BJ (cell line): Measurements from ENCODE around the gene OR1J1. TPM values are rescaled to one million over a fixed set of nuclear protein-coding genes. Genes with fewer than 3 reads are reported as not detected.

Experiments used
- CTCF ChIA-PET: fragments of 350-600 bp; formaldehyde crosslinking; extraction: SDS; loops from one replicate; lab custom pipeline; 2021; ENCODE audit warnings: antibody characterized with exemption, inconsistent platforms; lab: Yijun Ruan, JAX
- POLR2A ChIA-PET: fragments of 300-600 bp; sonication (Branson Sonifier 250); formaldehyde crosslinking; extraction: SDS; loops from one replicate; lab custom pipeline; 2021; ENCODE audit warnings: antibody characterized with exemption; lab: Charles Lee
- DNase-seq: peaks from one replicate; pipeline ENCODE4 v3.0.0-alpha.2; 2011; ENCODE audit warnings: low read depth
- H3K27me3 ChIP-seq: 2 replicates; pipeline ENCODE4 v1.6.0; 2011; ENCODE audit warnings: low read length; ENCODE audit not compliant: control insufficient read depth, insufficient read depth
- H3K36me3 ChIP-seq: 2 replicates; pipeline ENCODE4 v1.5.1; 2011; ENCODE audit warnings: low read length; ENCODE audit not compliant: control insufficient read depth, insufficient read depth
- H3K4me3 ChIP-seq: 2 replicates; pipeline ENCODE4 v1.5.1; 2011; ENCODE audit warnings: low read depth, mild to moderate bottlenecking, control low read depth, low read length
- CTCF ChIP-seq: IDR thresholded peaks from 2 replicates; pipeline ENCODE4 v1.5.1; 2011; ENCODE audit warnings: low read depth, mild to moderate bottlenecking, control low read depth, inconsistent platforms, low read length, moderate library complexity; ENCODE audit not compliant: insufficient read depth
- polyA plus RNA-seq: library from polyadenylated mRNA; depleted of rRNA; stranded (reverse); fragments of >200 nt; gene quantifications from 2 replicates; pipeline ENCODE4 v1.2.3, GENCODE V29; 2011

OR1J1 gene
- polyA plus RNA-seq, 1 experiment = not detected

- no peak for TF ChIP-seq CTCF
- DNase-seq = no peak
- H3K4me3 ChIP-seq = no peak overlapping the region
- H3K36me3 ChIP-seq = no peaks in the 10 kb centered on the region
- POLR2A ChIA-PET = no interaction called here
- H3K27me3 ChIP-seq = no peaks in the 10 kb centered on the region
- CTCF ChIA-PET = interaction anchor here (0.9 to 4.0 kb wide), 16 partner anchors 9 to 356 kb away, joined by 3 to 24 read pairs (median 6); no protein-coding TSS in a partner anchor
Observed at GRCh38 chr9:122453677-122454135, 24.0 kb downstream of the OR1J1 start.

GRCh38 chr9:122446819-122447484 lies 30.8 kb downstream of the OR1J1 start:
- ChIA-PET POLR2A (no interaction called here), CTCF (interaction anchor here (0.6 to 2.4 kb wide), 7 partner anchors 9 to 348 kb away, joined by 3 to 10 read pairs (median 4); no protein-coding TSS in a partner anchor)
- no peak for TF ChIP-seq CTCF
- H3K27me3 ChIP-seq = no peaks in the 10 kb centered on the region
- no peak for DNase-seq
- H3K4me3 ChIP-seq = no peak overlapping the region
- no peaks in the 10 kb centered on the region for H3K36me3 ChIP-seq

- ChIA-PET CTCF (interaction anchor here (1.1 to 2.4 kb wide), 10 partner anchors 9 to 320 kb away, joined by 3 to 11 read pairs (median 4); no protein-coding TSS in a partner anchor), POLR2A (interaction anchor here (0.9 kb wide), 1 partner anchor 376 kb away, joined by 3 read pairs; no protein-coding TSS in a partner anchor)
- DNase-seq = peak; percentile 90
- Histone ChIP-seq H3K27me3 (no peaks in the 10 kb centered on the region), H3K4me3 (no peak overlapping the region), H3K36me3 (no peaks in the 10 kb centered on the region)
- TF ChIP-seq CTCF = peak; percentile 24; the same call in 1 of the 2 replicates
Observed at GRCh38 chr9:122445155-122445749, 32.5 kb downstream of the OR1J1 start.

GRCh38 chr9:122444041-122444733 lies 33.5 kb downstream of the OR1J1 start:
- H3K36me3 ChIP-seq = no peaks in the 10 kb centered on the region
- DNase-seq = peak; percentile 81
- TF ChIP-seq CTCF = no peak

More at GRCh38 chr9:122444041-122444733, 33.5 kb downstream of the OR1J1 start:
- no peak overlapping the region for H3K4me3 ChIP-seq
- ChIA-PET CTCF (interaction anchor here (1.0 to 1.8 kb wide), 6 partner anchors 10 to 323 kb away, joined by 3 to 11 read pairs (median 4); no protein-coding TSS in a partner anchor), POLR2A (no interaction called here)
- no peaks in the 10 kb centered on the region for H3K27me3 ChIP-seq
